Colonic mucosa (tissue), 4 donors: ENCODE results near the gene SYNDIG1L. TPM values are rescaled to one million over a fixed set of nuclear protein-coding genes. Genes with fewer than 3 reads are reported as not detected.

Experiments used
- DNase-seq: peaks from one replicate; pipeline ENCODE4 v3.0.0-alpha.2; 2020
- H3K27ac ChIP-seq: fragments of 200-600 bp; one replicate; pipeline ENCODE4 v1.8.0; 2021
- H3K27me3 ChIP-seq: fragments of 200-600 bp; one replicate; pipeline ENCODE4 v1.8.0; 2021
- H3K36me3 ChIP-seq: fragments of 200-600 bp; one replicate; pipeline ENCODE4 v1.8.0; 2021
- H3K4me1 ChIP-seq: fragments of 200-600 bp; one replicate; pipeline ENCODE4 v1.8.0; 2021; ENCODE audit warnings: mild to moderate bottlenecking
- H3K4me3 ChIP-seq: fragments of 200-600 bp; one replicate; pipeline ENCODE4 v1.8.0; 2021
- H3K9ac ChIP-seq, 2 donors: one replicate each; pipeline ENCODE4 v1.7.0; 2013; ENCODE audit warnings: control low read depth in 2 of 2, low read depth in 2 of 2, low read length in 2 of 2
- H3K9me3 ChIP-seq: fragments of 200-600 bp; one replicate; pipeline ENCODE4 v1.8.0; 2021
- intact Hi-C: fragments of 100-400 bp; cut with DNase I; formaldehyde crosslinking; loops from one replicate; pipeline ENCODE4 v1.14.1; 2022
- total RNA-seq, 2 donors: library from RNA; stranded (reverse); fragmentation: NEBNext Ultra II Directional in 1 of 2; extraction: Animal tissue kit (Norgen Biotek cat#: 25700) in 1 of 2; gene quantifications; one replicate each; pipeline ENCODE4 v1.2.1, GENCODE V29; 2021
- TF ChIP-seq, protein P1 (sequence below): fragments of 200-600 bp; IDR thresholded peaks from one replicate; pipeline ENCODE4 v1.8.0; 2022; ENCODE audit warnings: antibody characterized with exemption, mild to moderate bottlenecking
- donor health status: healthy.
- donor health status: DM: no; HTN: no; CAD: no.
- donor health status: DM: no; HTN: no; CAD: no.

The SYNDIG1L gene
- total RNA-seq, 2 donors from 2014 or later: 0.24 TPM; not detected in 1

DNA sequence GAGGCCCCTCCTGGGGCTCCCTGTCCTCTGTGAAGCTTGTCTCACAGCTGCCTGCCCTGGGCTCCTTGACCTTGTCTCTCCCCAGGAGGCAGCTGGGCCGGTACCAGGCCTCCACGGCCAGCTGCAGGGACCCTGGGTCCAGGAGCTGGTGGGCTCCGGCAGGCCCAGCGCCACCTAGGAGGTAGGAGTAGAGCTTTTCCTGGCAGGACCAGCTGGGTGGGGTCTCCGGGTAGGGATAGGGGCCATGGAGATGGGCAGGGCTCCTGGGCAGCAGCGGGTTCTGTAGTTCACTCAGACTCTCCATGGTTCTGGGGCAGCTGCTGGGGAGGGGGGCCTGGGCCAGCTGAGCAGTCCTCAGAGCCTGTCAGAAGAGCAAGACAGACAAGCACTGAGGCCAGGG is 16.6 kb downstream of the SYNDIG1L start:
- intact Hi-C loops: no loop called here
- no peak for DNase-seq
- TF ChIP-seq, protein P1, sequence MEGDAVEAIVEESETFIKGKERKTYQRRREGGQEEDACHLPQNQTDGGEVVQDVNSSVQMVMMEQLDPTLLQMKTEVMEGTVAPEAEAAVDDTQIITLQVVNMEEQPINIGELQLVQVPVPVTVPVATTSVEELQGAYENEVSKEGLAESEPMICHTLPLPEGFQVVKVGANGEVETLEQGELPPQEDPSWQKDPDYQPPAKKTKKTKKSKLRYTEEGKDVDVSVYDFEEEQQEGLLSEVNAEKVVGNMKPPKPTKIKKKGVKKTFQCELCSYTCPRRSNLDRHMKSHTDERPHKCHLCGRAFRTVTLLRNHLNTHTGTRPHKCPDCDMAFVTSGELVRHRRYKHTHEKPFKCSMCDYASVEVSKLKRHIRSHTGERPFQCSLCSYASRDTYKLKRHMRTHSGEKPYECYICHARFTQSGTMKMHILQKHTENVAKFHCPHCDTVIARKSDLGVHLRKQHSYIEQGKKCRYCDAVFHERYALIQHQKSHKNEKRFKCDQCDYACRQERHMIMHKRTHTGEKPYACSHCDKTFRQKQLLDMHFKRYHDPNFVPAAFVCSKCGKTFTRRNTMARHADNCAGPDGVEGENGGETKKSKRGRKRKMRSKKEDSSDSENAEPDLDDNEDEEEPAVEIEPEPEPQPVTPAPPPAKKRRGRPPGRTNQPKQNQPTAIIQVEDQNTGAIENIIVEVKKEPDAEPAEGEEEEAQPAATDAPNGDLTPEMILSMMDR: no peak
- no peaks in the 10 kb centered on the region for H3K9me3 ChIP-seq
- H3K36me3 ChIP-seq: no peaks in the 10 kb centered on the region
- H3K27me3 ChIP-seq: no peaks in the 10 kb centered on the region
- H3K4me3 ChIP-seq: no peak overlapping the region
- H3K9ac ChIP-seq: no peak overlapping the region
- H3K4me1 ChIP-seq: no peaks in the 10 kb centered on the region
- H3K27ac ChIP-seq: no peak overlapping the region

DNA sequence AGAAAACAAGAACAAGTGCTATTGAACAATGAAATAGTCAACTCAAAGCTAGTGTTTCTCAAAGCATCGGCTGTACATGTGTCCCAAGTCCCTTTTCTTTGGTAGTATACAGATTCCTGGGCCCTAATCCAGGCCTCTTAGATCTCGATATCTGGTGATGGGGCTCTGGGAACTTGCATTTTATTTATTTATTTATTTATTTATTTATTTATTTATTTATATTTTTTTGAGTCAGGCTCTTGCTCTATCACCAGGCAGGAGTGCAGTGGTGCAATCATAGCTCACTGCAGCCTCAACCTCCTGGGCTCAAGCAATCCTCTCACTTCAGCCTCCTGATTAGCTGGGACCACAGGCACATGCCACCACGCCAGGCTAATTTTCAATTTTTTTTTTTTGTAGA is 17.1 kb downstream of the SYNDIG1L start:
- Histone ChIP-seq H3K9me3 (no peaks in the 10 kb centered on the region), H3K27ac (no peak overlapping the region), H3K9ac (no peak overlapping the region), H3K4me3 (no peak overlapping the region), H3K4me1 (no peaks in the 10 kb centered on the region), H3K27me3 (no peaks in the 10 kb centered on the region), H3K36me3 (no peaks in the 10 kb centered on the region)
- TF ChIP-seq, protein P1: no peak
- DNase-seq: no peak
- intact Hi-C loops: no loop called here

DNA sequence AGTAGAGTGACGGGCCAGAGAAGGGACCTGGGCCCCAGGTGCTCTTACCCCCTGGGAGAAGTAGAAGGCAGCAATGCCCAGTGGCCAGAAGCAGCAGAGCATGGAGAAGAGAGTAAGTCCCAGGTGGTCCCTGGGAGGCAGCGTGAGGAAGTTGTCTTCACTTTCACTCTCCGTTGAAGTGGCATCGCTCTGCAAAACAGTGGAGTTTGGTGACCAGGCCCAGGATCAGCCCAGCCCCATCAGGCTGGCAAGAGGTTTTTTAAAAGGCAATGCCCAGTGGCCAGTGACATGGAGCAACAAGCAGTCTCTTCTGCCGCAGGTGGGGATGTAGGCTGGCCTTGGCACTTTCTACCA is 18.2 kb downstream of the SYNDIG1L start:
- intact Hi-C loops: no loop called here
- no peaks in the 10 kb centered on the region for H3K4me1 ChIP-seq
- H3K9ac ChIP-seq: no peak overlapping the region
- no peaks in the 10 kb centered on the region for H3K36me3 ChIP-seq
- H3K4me3 ChIP-seq: no peak overlapping the region
- no peak for DNase-seq
- H3K9me3 ChIP-seq: no peaks in the 10 kb centered on the region
- no peaks in the 10 kb centered on the region for H3K27me3 ChIP-seq
- H3K27ac ChIP-seq: no peak overlapping the region
- TF ChIP-seq, protein P1: no peak

DNA sequence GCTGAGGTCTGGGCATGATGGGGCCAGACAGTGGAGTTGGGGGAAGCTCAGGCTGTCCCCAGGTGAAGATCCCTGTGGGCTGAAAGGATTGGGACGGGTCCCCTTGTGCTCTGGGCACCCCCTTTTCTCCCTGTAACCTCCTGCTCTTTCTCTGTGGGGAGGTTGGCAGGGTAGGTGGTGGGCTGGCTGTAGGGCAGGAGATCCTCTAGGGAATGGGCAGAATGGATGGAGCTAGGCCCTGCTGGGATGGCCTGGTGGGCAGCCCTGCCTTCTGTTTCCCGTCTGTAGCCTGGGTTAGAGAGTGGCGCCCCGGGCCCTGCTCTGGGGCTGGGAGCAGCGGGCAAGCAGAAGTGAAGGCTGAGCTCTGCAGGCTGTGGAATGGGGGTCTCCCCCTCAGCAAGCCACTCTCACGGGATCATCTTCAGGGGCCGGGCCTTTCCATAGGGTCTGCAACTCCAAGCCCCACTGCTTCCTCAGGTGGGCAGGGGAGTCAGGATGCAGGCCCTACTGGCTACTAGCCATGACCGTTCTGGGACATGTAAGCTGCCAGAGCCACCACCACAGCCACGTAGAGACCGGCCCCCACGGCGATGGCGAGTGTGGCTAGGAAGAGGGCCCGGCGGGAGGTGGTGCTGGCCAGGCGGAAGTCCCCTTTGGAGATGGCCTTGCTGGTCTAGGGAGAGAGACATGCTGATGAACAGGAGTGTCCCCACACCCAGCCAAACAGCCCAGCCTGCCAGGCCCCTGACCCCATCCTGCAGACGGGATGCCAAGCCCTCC is 18.8 kb downstream of the SYNDIG1L start:
- TF ChIP-seq, protein P1: no peak
- no peak for DNase-seq
- Histone ChIP-seq H3K36me3 (no peaks in the 10 kb centered on the region), H3K27me3 (no peaks in the 10 kb centered on the region), H3K27ac (no peak overlapping the region), H3K9me3 (no peaks in the 10 kb centered on the region), H3K4me3 (no peak overlapping the region), H3K9ac (no peak overlapping the region), H3K4me1 (no peaks in the 10 kb centered on the region)
- intact Hi-C loops: no loop called here

DNA sequence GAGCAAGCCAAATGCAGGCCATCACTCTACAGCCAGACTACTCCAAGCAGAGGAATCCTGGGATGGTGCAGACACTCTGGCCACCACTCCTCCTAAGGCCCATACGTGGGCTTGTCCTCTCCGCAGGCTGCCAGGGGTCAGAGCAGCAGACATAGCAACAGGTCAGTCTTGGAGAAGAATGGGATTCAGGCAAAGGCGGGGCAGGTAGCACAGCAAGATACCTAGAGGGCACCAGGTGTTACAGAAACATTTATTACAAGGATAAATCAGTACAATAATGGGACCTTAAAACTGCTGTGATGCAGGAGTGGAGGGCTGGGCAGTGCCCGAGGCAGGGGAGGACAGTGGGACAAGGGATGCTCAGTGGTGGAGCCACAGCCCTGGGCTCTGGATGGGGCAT is 20.3 kb downstream of the SYNDIG1L start:
- Histone ChIP-seq H3K4me1 (no peaks in the 10 kb centered on the region), H3K27ac (no peak overlapping the region), H3K9me3 (no peaks in the 10 kb centered on the region), H3K4me3 (no peak overlapping the region), H3K36me3 (no peaks in the 10 kb centered on the region), H3K9ac (no peak overlapping the region), H3K27me3 (no peaks in the 10 kb centered on the region)
- TF ChIP-seq, protein P1: no peak
- intact Hi-C loops: no loop called here
- DNase-seq: no peak
